GM03348 (cell line): Measurements from ENCODE around the gene MBNL2.

ENCODE experiments used
- DNase-seq: peaks from one replicate; pipeline ENCODE4 v3.0.0; 2012; ENCODE audit warnings: low spot score

The MBNL2 gene

DNA sequence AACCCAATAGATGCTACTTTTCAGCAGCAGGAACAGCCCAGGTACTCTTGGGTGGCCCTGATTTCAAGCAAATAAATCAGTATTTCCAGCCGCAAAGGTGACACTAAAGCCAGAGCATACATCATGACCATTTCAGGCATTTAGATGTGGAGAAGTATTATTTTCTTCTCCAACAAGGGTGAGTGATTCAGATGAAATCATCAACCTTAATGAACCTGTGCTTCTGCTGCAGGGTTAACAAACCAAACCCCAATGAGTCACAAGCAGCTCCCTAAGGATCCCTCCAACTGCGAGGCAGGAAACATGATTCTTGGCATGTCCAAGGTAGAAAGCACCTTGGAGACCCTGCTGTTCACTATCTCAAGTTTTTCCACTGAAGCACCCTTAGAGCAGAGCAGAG, 32.7 kb downstream of the MBNL2 start:
- DNase-seq: no peak

DNA sequence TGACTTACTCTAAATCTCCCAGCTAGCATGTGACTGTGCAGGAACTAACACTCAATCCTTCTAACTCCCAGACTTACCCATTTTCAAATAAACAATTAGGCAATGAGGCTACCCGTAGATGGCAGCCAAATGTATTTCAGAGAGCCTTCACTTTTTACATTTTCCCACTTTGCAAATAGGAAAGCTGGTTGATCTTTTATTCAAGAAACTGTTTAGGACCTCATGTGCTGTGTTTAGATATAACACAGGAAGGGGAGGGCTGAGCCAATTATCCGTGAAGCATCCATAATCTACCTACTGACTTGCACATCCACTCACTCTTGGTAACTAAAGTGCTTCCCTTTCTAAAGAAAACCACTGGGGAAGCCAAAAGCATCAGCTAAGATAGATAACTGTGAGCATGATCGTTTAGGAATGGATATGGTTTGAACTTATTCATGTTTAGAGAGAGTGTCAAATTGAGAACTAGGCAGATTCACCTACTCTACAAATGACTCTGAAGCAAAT, 33.4 kb downstream of the MBNL2 start:
- DNase-seq: no peak

DNA sequence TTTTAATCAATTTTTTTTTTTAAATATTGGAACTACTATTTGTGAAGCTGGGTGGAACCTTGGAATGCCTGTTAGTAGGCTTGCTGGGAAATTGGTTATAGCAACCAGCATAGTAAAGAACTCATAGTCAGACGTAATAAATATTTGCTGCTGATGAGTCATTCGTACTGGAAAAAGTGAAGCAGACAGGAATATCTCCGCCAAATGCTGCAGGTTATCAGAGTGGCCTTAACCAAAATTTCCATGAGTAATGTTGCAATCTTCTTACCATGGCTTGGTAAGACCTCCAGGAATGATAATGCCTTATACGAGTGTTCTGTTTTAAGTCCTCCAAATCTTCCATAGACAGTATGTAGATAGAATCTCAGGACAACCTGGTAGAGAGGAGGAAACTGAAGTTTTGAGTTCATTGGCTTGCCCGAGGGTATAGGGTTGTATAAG, 34.2 kb downstream of the MBNL2 start:
- peak; percentile 67 for DNase-seq

DNA sequence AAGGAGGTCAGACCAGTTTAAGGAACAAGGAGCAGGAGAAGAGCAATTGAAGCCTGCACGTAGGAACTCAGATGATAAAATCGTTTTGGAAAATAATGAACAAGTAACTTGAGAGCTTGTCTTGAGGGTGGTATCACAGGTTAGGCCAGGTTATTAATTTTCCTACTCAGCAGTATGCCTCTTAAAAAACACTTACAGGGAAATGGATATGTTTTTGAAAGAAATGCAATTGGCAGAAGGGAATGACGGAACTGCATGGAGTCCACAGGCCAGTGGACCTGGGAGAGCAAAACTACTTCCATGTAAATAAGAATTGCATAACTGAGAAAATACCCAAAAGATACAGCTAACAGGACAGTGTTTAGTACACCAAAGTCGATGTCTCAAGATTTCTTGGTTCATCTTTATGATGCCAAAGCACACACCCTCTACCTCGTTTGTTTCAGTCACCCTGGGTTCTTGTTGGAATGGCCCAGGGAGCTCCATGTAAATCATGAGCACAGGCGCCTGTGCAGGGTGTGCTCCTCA, 35.2 kb downstream of the MBNL2 start:
- no peak for DNase-seq

GRCh38 chr13:97257800-97258799, 36.0 kb downstream of the MBNL2 start:
- peak; percentile 71 for DNase-seq

DNA sequence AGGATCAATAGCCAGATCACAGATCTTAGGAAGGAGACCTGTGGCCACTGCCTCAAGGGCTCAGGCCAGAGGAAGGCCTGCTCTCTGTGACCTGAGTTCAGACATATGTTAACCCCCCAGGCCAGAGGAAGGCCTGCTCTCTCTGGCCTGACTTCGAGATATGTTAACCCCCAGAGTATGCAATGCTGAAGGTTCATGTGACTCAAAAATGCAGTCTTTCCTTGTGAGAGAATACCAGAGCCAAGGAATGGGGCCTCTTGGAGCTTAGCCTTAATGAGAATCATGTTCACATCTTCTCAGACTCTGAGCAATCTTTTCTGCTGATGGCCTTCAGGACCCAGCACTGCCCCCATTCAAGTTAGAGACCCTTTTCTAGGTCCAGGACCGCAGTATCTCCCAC, 36.7 kb downstream of the MBNL2 start:
- peak; percentile 44 for DNase-seq

DNA sequence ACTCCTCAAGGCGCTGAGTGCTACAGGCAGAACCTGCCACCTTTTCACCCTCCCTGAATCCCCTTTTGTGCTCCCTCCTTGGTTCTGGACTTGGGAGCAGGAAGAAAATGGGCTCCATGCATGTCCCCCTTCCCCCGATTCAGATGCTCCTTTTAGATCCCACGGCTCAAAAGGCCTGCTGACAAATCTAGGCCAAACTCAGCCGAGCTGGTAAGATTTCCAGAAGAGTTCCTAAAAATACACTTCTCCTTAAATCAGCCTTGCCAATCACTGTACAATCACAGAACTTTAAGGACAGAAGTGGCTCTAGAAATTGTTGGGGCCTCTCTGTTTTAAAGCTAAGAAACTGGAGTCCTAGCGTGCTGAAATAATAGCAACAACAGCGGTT, 37.3 kb downstream of the MBNL2 start:
- DNase-seq: no peak

DNA sequence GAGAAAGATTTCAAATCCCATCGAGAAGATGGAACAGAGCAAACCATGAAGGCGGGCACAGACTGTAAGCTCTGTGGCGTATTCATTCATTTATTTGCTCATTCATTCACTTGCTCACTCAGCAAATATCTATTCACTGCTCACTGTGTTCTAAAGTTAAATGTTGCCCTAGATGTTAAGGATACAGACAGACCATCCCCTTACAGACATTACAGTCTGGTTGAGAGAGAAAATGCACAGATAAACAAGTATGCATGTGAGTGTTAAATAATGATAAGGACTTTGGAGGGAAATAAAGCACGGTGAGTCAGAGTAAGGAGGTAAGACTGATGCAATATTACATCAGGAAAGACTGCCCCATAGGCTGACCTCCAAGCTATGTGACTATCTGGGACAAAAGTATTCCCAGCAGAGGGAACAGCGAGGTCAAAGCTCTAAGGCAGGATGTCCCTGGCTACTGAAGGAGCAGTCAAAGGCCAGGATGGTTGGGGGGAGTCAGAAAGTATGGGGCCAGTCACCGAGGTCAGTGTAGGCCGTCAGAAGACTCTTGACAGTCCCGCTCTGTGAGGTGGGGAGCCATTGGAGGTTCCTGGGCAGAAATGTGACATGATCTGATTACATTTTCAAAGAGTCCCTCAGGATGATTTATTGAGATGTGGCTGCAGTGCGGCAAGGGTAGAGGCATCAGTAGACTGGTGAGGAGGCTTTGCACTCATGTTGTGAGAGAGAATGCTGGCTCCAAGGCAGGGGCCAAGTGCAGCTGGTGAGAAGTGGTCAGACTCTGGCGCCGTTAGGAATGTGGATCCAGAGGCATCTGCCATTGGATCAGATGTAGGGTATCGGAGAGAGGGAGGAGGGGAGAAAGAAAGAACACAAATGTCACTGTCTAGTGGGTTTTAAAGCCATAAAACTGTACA, 37.9 kb downstream of the MBNL2 start:
- no peak for DNase-seq

DNA sequence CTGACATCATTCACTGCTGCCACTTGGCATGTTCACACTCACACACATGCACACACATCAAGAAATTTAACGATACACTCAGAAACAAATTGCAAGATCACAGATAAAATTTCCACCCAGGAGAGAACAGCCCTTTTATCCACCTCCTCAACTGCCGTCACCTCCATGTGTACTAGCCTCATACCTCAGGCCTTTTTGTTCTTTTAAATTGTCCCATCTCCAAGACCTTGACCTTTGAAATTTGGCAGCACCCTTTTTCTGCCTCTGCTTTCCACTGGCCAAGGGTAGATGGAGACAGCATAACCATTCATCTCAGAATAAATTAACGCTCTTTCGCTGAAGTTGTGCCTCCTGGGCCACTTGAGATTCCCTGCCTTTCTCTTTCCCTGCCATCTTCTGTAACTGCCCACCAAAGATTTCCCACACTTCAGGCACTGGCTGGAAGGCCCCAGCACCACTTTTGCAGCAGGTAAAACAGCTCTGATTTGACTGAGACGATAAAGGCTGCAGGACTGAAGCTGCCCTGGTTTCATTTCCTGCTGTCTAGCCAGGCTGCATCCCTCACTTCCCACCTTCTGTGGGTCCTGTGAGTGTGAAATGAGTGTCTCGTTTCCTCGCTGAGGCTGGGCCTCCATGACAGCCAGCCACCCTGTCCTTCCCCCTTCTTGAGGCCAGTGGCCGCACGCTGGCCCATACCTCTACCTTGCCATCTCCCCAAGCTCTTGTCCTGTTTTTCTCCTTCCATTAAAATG, 39.3 kb downstream of the MBNL2 start:
- DNase-seq: no peak

GRCh38 chr13:97262058-97262457, 39.9 kb downstream of the MBNL2 start:
- DNase-seq: no peak

DNA sequence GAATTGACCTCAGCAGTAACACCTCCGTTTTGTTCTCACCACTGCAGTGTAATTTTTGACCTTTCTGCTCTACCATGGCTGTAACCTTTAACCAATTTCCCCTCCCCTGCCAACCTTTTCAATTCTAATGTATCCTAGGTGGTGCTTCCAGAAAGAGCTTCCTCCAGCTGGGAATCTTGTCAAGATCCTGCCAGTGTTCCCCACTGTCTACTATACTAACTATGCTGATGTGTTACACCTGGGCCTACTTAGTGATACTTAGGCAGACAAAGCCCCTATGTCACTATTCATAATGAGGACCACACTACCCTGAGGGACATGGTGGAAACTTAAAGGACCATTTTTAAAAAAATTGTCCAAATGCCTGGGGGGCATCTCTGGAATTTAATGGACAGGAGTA, 41.0 kb downstream of the MBNL2 start:
- DNase-seq: no peak

DNA sequence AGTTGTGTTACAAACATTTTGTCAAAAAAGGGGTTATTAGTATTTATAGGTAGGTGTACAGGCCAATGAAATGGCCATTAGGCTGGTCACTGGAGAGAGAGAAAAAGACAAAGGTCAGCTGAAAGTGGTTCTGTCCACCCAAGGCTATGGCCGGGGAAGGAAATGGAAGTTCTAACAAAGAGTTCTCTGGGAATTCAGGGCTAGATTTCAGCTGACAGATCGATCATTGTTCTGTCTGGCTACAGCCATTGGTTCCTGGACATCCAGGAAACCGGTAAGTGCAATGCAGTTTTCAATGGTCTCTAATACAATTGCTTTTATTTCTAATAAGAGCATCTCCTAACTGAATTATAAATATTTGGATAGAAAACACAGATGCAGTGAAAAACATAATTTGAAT, 42.5 kb downstream of the MBNL2 start:
- DNase-seq: no peak

GRCh38 chr13:97266332-97266731, 44.2 kb downstream of the MBNL2 start:
- DNase-seq: no peak

DNA sequence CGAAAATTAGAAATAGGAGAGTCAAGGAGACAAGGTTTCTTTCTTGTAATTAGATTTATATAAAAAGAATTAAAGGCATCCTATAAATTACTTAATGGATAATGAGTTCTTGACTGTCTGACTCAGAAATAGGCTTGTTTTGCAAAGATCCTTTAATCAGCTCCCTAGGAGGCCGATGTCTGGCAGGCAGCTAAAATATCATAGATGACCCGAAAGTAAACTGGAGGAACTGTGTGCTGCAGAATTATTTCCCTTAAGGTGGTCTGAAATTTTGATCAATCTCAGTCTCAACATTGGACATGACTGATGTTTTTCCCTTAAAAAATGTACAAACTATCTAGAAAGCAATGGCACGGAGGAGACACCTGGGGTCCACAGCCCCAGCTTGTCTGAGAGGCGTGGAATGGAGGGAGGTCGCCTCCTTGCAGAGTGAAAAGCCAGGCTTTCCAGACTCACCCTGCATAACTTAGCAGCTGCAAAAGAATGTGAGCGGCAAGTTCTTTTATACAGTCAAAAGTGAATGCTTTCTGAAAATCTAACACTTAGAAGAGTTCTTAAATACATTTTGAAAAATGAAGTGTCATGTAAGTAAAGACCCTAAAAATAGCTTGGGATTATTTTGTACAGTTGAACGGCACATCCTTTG, 44.8 kb downstream of the MBNL2 start:
- DNase-seq: no peak

GRCh38 chr13:97267418-97268059, 45.4 kb downstream of the MBNL2 start:
- DNase-seq: no peak

GRCh38 chr13:97268772-97269171, 46.6 kb downstream of the MBNL2 start:
- no peak for DNase-seq

DNA sequence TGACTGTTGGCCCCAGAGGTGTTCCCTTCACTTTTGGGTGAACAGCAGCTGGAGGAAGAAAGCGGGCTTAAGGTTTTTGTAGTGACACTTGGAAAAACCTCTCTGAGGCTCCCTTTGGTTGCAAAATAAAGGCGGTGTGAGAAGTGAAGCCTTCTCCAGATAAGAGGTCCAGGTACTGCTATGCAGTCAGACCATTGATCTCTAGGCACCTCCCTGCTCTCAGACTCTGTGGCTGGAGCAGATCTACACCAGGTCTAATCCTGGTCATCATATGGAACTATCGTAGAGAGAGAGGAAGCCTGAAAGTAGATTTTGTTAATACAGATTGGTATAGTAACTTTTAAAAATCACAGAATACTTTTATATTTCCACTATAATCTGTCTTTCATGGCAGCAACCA, 47.5 kb downstream of the MBNL2 start:
- no peak for DNase-seq

DNA sequence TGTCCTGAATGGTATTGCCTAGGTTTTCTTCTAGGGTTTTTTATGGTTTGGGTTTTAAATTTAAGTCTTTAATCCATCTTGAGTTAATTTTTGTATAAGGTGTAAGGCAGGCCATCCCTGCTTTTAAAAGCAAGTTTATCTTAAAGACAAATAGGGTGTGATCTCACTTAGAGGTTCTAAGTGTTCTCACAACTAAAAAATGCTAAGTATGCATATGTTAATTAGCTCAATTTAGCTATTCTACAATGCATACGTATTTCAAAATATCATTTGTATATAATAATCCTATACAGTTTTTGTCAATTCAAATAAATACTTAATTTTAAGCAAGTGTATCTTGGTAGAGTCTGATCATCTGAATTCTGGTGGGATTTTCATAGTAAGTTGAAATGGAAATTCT, 50.4 kb downstream of the MBNL2 start:
- no peak for DNase-seq

DNA sequence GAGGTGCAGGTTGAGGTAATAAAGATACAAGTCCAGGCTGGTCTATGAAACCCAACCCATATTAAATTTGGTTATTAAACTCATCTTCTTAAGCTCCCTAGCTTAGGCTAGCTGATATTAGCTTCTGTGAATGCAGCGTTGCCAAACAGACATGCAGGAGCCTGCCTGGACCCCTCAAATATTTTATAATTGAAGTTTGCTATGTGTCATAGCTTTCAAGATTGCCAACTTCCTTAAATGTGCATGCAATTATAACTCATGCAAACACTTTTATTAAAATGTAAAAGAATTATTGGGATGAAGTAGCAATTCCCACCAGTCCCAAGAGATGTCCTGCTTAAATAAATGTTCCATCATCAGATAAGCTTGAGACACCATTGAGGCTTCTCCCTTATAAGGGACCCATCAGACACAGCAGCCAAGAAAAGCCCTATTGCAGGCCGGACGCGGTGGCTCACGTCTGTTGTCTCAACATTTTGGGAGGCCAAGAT, 51.3 kb downstream of the MBNL2 start:
- no peak for DNase-seq
